ENCODE results near the gene TAP1. TPM values are rescaled to one million over a fixed set of nuclear protein-coding genes. Genes with fewer than 3 reads are reported as not detected.

TAP1 gene, protein sequence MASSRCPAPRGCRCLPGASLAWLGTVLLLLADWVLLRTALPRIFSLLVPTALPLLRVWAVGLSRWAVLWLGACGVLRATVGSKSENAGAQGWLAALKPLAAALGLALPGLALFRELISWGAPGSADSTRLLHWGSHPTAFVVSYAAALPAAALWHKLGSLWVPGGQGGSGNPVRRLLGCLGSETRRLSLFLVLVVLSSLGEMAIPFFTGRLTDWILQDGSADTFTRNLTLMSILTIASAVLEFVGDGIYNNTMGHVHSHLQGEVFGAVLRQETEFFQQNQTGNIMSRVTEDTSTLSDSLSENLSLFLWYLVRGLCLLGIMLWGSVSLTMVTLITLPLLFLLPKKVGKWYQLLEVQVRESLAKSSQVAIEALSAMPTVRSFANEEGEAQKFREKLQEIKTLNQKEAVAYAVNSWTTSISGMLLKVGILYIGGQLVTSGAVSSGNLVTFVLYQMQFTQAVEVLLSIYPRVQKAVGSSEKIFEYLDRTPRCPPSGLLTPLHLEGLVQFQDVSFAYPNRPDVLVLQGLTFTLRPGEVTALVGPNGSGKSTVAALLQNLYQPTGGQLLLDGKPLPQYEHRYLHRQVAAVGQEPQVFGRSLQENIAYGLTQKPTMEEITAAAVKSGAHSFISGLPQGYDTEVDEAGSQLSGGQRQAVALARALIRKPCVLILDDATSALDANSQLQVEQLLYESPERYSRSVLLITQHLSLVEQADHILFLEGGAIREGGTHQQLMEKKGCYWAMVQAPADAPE
- 16.8 TPM in 2 replicates for total RNA-seq (2021; fragmentation: NEBNext Ultra II Directional; extraction: Animal tissue kit (Norgen Biotek cat#: 25700))
- 20.1 and 22.0 TPM in 2 replicates for polyA plus RNA-seq (2011; rRNA removed)
- 21.6 TPM for polyA plus RNA-seq (2011; cell fraction: cytosol; rRNA removed)
- polyA plus RNA-seq (2011; cell fraction: nucleus; rRNA removed): 35.5 TPM
- 21.4 to 30.6 TPM (median 29.9 TPM) in 4 replicates for polyA plus RNA-seq (2012, experiment 1 of 2)
- polyA plus RNA-seq (2012, experiment 2 of 2): 30.6 TPM
- 13.5 TPM for polyA plus RNA-seq (2013, experiment 1 of 2)
- 13.6 TPM for polyA plus RNA-seq (2013, experiment 2 of 2)
- polyA minus RNA-seq (2011; rRNA and poly(A)+ RNA removed): 30.3 and 33.8 TPM in 2 replicates
- polyA minus RNA-seq (2011; cell fraction: cytosol; rRNA and poly(A)+ RNA removed): 12.2 TPM
- 9.6 TPM for polyA minus RNA-seq (2011; cell fraction: nucleus; rRNA and poly(A)+ RNA removed)
- long read RNA-seq, experiment 1, partial matches to known transcripts: 8 of 14 reads
- long read RNA-seq, experiment 1, other reads (novel, unspliced or antisense): 2 of 14 reads
- long read RNA-seq, experiment 2, partial matches to known transcripts: 1 of 1 reads
- long read RNA-seq, experiment 2, other reads (novel, unspliced or antisense): 0 of 1 reads

DNA sequence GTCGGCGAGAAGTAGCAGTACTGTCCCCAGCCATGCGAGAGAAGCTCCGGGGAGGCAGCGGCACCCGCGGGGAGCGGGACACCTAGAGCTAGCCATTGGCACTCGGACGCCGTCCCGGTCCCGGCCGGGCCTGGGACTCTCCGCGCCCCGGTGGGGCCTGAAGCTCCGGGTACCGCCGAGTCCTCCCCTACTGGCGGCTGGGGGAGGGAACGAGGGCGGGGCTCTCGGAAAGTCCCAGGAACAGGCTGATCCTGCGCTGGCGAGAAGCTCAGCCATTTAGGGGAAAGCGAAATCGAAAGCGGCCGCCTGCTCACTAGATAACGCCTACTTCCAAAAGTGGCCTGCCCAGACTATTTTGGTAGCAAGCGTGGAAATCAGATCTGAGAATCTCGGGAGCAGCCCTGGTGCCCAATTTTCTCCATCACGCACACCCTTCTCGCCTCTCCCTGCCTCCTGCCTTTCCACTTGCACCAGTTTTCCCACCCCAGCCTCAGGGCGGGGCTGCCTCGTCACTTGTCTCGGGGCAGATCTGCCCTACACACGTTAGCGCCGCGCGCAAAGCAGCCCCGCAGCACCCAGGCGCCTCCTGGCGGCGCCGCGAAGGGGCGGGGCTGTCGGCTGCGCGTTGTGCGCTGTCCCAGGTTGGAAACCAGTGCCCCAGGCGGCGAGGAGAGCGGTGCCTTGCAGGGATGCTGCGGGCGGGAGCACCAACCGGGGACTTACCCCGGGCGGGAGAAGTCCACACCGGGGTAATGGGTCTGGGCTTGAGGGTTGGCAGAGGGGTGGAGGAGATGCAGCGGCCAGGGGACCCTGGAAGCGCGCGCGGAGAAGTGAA is at the start of gene TAP1, which contains the start of gene PSMB9:
TAP1 (minus strand) TSS at position 164 of the 835 bp plus-strand sequence; CDS start at position 96, 68 bp downstream.
PSMB9 (plus strand) TSS at position 652 of the 835 bp plus-strand sequence; CDS start at position 690, 38 bp downstream.
- Histone ChIP-seq H3K27me3 (replicated peaks in 1 of 4; ENCODE audit: control insufficient read depth in 3 of 4, extremely low read depth in 1 of 4, insufficient read depth in 3 of 4, low read length in 3 of 4) (peaks cover 6 to 41% (median 36%) of the 10 kb centered on the region in 4 experiments), H3K4me3 (ENCODE audit: extremely low read depth in 1 of 4, insufficient read depth in 2 of 4, low read depth in 3 of 4, low read length in 4 of 4) (peak within 1 kb of the TSS; percentile 59 to 77 (median 76)), H3K14ac (ENCODE audit: insufficient read length) (no peak within 1 kb of the TSS), H2AFZ (ENCODE audit: low read length) (peak within 1 kb of the TSS; percentile 98), H3K36me3 (ENCODE audit: control insufficient read depth in 2 of 4, insufficient read depth in 4 of 4, low read length in 3 of 4) (peaks cover 0 to 4% (median 0%) of the 10 kb centered on the region in 4 experiments; a peak in 1 of 8 replicates), H2BK20ac (ENCODE audit: low read length) (no peak within 1 kb of the TSS), H3K4ac (replicated peaks; ENCODE audit: insufficient read length, low read depth, low read length) (peak within 1 kb of the TSS; percentile 33), H4K20me1 (replicated peaks in 1 of 2; ENCODE audit: control insufficient read depth in 1 of 2, insufficient read depth in 2 of 2, low read length in 2 of 2) (no peaks in the 10 kb centered on the region), H3K4me1 (replicated peaks in 1 of 4; ENCODE audit: control insufficient read depth in 3 of 4, insufficient read depth in 4 of 4, low read length in 3 of 4) (peaks cover 0 to 4% (median 1%) of the 10 kb centered on the region in 4 experiments; a peak in 4 of 7 replicates), H2BK15ac (ENCODE audit: low read length) (peak within 1 kb of the TSS; percentile 89; the same call in 1 of the 2 replicates), H2AK5ac (ENCODE audit: low read depth, low read length) (no peak within 1 kb of the TSS), H3K56ac (replicated peaks; ENCODE audit: insufficient read length, low read depth, low read length) (peak within 1 kb of the TSS; percentile 25), H3K27ac (ENCODE audit: low read depth, low read length) (no peak within 1 kb of the TSS; the same call in 1 of the 2 replicates), H2BK12ac (ENCODE audit: low read depth, low read length) (no peak within 1 kb of the TSS), H3K9me3 (ENCODE audit: insufficient read depth in 2 of 2, low read depth in 1 of 2, low read length in 1 of 2) (no peaks in the 10 kb centered on the region), H4K8ac (ENCODE audit: extremely low read depth, insufficient read depth, low read length) (peak within 1 kb of the TSS; percentile 43; the same call in 1 of the 2 replicates), H3K79me2 (ENCODE audit: control insufficient read depth in 1 of 2, insufficient read depth in 2 of 2, low read length in 2 of 2) (no peaks in the 10 kb centered on the region), H2BK120ac (replicated peaks; ENCODE audit: low read depth, low read length) (no peak within 1 kb of the TSS), H4K91ac (replicated peaks; ENCODE audit: insufficient read length, low read length) (peak within 1 kb of the TSS; percentile 26), H3K23ac (ENCODE audit: insufficient read length) (no peak within 1 kb of the TSS), H3K18ac (ENCODE audit: extremely low read depth, low read length) (peak within 1 kb of the TSS; percentile 75), H3K79me1 (ENCODE audit: low read depth, low read length) (no peaks in the 10 kb centered on the region), H2BK5ac (ENCODE audit: low read depth, low read length) (no peak within 1 kb of the TSS), H4K5ac (ENCODE audit: insufficient read length, low read depth, low read length) (peak within 1 kb of the TSS; percentile 87), H3K4me2 (ENCODE audit: insufficient read depth in 1 of 2, low read depth in 2 of 2, low read length in 2 of 2) (peak within 1 kb of the TSS; percentile 98 to 99), H3K23me2 (ENCODE audit: low read depth, low read length) (peaks cover 13% of the 10 kb centered on the region), H3K9ac (replicated peaks in 1 of 4; ENCODE audit: extremely low read depth in 1 of 4, low read depth in 3 of 4, low read length in 3 of 4) (peak within 1 kb of the TSS; percentile 49 to 61 (median 54); a peak in 6 of 7 replicates)
- WGBS, 2 experiments (ENCODE audit: extremely low coverage in 1 of 2, insufficient coverage in 1 of 2, insufficient read length in 1 of 2, insufficient replicate concordance in 2 of 2, low coverage in 1 of 2, low lambda C conversion rate in 2 of 2, missing lambda C conversion rate in 1 of 2): 3% methylated on average over 56 of the region's 68 CpGs; no CpG with 5 or more reads in 1 of the 2 experiments
- DNase-seq (ENCODE audit: low read depth in 1 of 2, low spot score in 2 of 2) (peak; percentile 80 to 91), FAIRE-seq (no peak)
- CTCF ChIA-PET (ENCODE audit: partially characterized antibody): interaction anchor here (0.6 to 19.9 kb wide), 12 partner anchors 10 to 416 kb away, joined by 3 to 402 read pairs (median 4); partner anchors contain the start of genes HLA-DMA, PSMB8 and TAP2
- POLR2A ChIA-PET (ENCODE audit: partially characterized antibody): interaction anchor here (1.1 to 4.0 kb wide), 5 partner anchors 9 to 117 kb away, joined by 3 to 49 read pairs (median 5); partner anchors contain the start of genes BRD2 and TAP2
- peak; percentile 14 for TF ChIP-seq NANOG (IDR thresholded peaks at IDR 0.05; ENCODE audit: insufficient read depth, low read depth, low read length, poor library complexity, severe bottlenecking)
- no peak for TF ChIP-seq HDAC6 (IDR thresholded peaks at IDR 0.05; ENCODE audit: low read depth, low read length)
- TF ChIP-seq RNF2 (IDR thresholded peaks at IDR 0.05; ENCODE audit: borderline replicate concordance, low read depth, low read length, missing control alignments, poor library complexity, severe bottlenecking): no peak

Data from H1 (cell line).